Activated B cell treated with CpG ODN at 0.5 μM for 24 hours (primary cell): Measurements from ENCODE around the gene TMEM115. TPM values are rescaled to one million over a fixed set of nuclear protein-coding genes. Genes with fewer than 3 reads are reported as not detected.

Experiments used
- ATAC-seq: fragments of 200-7000 bp; cut with Tn5 transposase; one replicate; pipeline ENCODE4 v1.10.0; 2021; ENCODE audit warnings: low read depth, mild to moderate bottlenecking, moderate library complexity
- CTCF ChIA-PET: fragments of 350-600 bp; sonication (Branson Sonifier 250); formaldehyde crosslinking; loops from one replicate; lab custom pipeline; 2021; ENCODE audit warnings: antibody characterized with exemption; lab: Charles Lee
- POLR2A ChIA-PET: fragments of 350-600 bp; sonication (Branson Sonifier 250); formaldehyde crosslinking; loops from one replicate; lab custom pipeline; 2021; ENCODE audit warnings: antibody characterized with exemption; lab: Charles Lee
- DNase-seq: peaks from one replicate; pipeline ENCODE4 v3.0.0; 2022
- H3K27ac Mint-ChIP-seq: one replicate; pipeline ENCODE4 v1.8.0; 2020; ENCODE audit warnings: mixed read lengths
- H3K27me3 Mint-ChIP-seq: one replicate; pipeline ENCODE4 v1.8.0; 2021; ENCODE audit warnings: mixed read lengths
- H3K36me3 Mint-ChIP-seq: one replicate; pipeline ENCODE4 v1.8.0; 2021; ENCODE audit warnings: low read depth, mixed read lengths
- H3K4me1 Mint-ChIP-seq: one replicate; pipeline ENCODE4 v1.8.0; 2021; ENCODE audit warnings: mixed read lengths
- H3K4me3 Mint-ChIP-seq: one replicate; pipeline ENCODE4 v1.8.0; 2020; ENCODE audit warnings: mild to moderate bottlenecking, mixed read lengths
- H3K9me3 Mint-ChIP-seq: one replicate; pipeline ENCODE4 v1.8.0; 2020; ENCODE audit warnings: mixed read lengths
- intact Hi-C: fragments of 100-400 bp; cut with micrococcal nuclease; formaldehyde crosslinking; loops from one replicate; pipeline ENCODE4 v1.15.1; 2024
- total RNA-seq: library from RNA; stranded (reverse); gene quantifications from 2 replicates; pipeline ENCODE4 v1.2.3, GENCODE V29; 2022
- TF ChIP-seq, protein P1 (sequence below): fragments of 200-600 bp; IDR thresholded peaks from one replicate; pipeline ENCODE4 v1.8.0; 2022; ENCODE audit warnings: antibody characterized with exemption, mild to moderate bottlenecking

Gene TMEM115
- total RNA-seq, 1 donor from 2014 or later: 19.6 TPM

DNA sequence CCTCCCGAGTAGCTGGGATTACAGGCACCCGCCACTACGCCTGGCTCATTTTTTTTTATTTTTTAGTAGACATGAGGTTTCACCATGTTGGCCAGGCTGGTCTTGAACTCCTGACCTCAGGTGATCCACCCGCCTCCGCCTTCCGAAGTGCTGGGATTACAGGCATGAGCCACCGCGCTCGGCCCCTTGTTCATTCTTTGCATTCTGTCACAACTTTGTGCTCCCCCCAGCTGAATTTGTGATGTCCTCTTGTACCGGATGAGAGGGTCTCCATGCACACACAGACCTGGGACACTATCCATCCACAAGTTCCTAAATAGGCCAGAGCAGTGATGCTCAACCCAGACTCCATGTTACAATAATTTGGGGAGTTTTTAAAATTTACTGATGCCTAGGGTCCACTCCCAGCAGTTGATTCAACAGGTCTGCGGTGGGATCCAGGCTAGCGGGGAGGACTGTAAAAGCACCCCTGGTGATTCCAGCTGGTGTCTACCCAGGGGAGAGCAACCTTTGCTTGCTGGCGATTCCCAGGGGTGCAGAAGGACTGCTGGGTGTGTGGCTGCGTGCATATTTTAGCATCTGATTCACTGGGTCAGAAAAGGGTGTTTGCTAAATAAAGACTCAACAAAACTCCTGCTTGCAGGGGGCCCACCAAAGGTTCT lies 19.7 kb downstream of the TMEM115 start:
- Mint-ChIP-seq H3K4me3 (peak overlapping the region; percentile 95), H3K27ac (peak overlapping the region; percentile 98), H3K9me3 (no peaks in the 10 kb centered on the region), H3K4me1 (peaks cover 57% of the 10 kb centered on the region), H3K27me3 (no peaks in the 10 kb centered on the region), H3K36me3 (peaks cover 10% of the 10 kb centered on the region)
- no peak for ATAC-seq
- ChIA-PET POLR2A (interaction anchor here (0.7 to 6.5 kb wide), 9 partner anchors 9 to 1328 kb away, joined by 5 to 195 read pairs (median 9); partner anchors contain the start of genes CYB561D2, HEMK1, HYAL2 and HYAL3), CTCF (interaction anchor here (1.8 kb wide), 1 partner anchor 11 kb away, joined by 6 read pairs; the partner anchor contains the start of genes CYB561D2 and NPRL2)
- no peak for DNase-seq
- intact Hi-C loops: loop anchor here (1.0 kb wide), 1 partner anchor 11 kb away; the partner anchor contains the start of genes CYB561D2 and NPRL2
- TF ChIP-seq, protein P1, sequence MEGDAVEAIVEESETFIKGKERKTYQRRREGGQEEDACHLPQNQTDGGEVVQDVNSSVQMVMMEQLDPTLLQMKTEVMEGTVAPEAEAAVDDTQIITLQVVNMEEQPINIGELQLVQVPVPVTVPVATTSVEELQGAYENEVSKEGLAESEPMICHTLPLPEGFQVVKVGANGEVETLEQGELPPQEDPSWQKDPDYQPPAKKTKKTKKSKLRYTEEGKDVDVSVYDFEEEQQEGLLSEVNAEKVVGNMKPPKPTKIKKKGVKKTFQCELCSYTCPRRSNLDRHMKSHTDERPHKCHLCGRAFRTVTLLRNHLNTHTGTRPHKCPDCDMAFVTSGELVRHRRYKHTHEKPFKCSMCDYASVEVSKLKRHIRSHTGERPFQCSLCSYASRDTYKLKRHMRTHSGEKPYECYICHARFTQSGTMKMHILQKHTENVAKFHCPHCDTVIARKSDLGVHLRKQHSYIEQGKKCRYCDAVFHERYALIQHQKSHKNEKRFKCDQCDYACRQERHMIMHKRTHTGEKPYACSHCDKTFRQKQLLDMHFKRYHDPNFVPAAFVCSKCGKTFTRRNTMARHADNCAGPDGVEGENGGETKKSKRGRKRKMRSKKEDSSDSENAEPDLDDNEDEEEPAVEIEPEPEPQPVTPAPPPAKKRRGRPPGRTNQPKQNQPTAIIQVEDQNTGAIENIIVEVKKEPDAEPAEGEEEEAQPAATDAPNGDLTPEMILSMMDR: no peak

DNA sequence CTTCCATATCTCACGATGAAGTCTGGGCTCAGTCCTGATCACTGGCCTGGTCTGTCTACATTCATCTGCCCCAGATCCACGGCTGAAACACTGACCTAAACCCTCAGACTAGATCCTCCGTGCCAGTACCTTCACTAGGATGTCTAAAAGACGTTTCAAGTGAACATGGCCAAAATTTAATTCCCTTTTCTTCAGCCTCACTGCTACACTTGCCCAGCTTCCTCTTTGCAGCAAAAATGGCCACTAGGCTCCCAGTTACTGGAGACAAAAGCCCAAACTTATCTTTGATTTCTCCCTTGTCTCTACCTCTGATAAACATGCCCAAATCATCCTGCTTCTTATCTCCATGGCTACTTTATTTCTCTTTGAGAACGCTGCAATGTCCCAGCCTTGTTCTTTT lies 20.4 kb downstream of the TMEM115 start:
- Mint-ChIP-seq H3K4me1 (peaks cover 62% of the 10 kb centered on the region), H3K36me3 (peaks cover 14% of the 10 kb centered on the region)
- CTCF ChIA-PET: interaction anchor here (3.8 kb wide), 1 partner anchor 9 kb away, joined by 16 read pairs; no protein-coding TSS in a partner anchor

DNA sequence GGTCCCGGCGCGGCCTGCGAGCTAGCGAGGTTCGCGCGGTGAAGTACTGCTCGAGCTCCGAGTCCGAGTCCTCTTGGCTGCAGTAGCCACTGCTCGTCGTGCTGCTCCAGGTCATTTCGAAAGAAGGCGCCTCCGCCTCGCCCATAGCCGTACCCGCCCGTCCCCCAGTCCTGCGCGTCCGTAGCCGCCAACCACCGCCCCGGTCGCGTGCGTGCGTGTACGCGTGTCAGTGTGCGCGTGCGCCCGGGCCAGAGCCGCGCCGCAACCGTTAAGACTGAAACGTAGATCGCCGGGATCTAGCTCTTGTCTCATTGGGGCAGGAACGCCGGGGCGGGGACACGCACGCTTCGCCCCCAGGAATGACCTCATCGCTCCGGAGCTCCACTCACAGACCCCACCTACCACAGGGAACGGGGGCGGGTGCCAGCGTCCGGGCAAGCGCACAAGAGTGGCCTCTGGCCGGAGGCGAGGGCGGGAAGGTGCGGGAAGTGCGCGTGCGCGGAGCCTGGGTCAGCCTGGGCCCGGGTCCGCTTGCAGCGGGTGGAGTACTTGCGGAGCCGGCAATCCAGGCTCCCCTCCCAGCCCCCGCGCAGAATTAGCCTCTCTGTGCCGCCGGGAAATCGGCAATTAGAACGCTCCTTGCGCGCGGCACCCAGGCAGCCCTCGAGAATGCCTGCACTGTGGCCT lies 22.0 kb downstream of the TMEM115 start:
- peak; percentile 90 for DNase-seq
- ChIA-PET POLR2A (interaction anchor here (0.5 to 6.5 kb wide), 35 partner anchors 8 to 1835 kb away, joined by 3 to 195 read pairs (median 5); partner anchors contain the start of genes C3orf18, CISH, CYB561D2 and DCAF1), CTCF (interaction anchor here (0.7 to 3.8 kb wide), 8 partner anchors 9 to 143 kb away, joined by 3 to 16 read pairs (median 6); partner anchors contain the start of genes CYB561D2, HYAL2, HYAL3 and NAA80)
- peak; percentile 83 for ATAC-seq
- peaks cover 20% of the 10 kb centered on the region for H3K36me3 Mint-ChIP-seq
- peaks cover 66% of the 10 kb centered on the region for H3K4me1 Mint-ChIP-seq
- peak overlapping the region; percentile 98 for H3K27ac Mint-ChIP-seq
- H3K27me3 Mint-ChIP-seq: no peaks in the 10 kb centered on the region
- TF ChIP-seq, protein P1: no peak
- intact Hi-C loops: loop anchor here (1.0 to 2.0 kb wide), 4 partner anchors 9 to 38 kb away; partner anchors contain the start of genes HYAL3, NAA80, TMEM115 and TUSC2
- peak overlapping the region; percentile 95 for H3K4me3 Mint-ChIP-seq
- H3K9me3 Mint-ChIP-seq: no peaks in the 10 kb centered on the region

More for the DNA sequence above, 20.4 kb downstream of the TMEM115 start:
- no peaks in the 10 kb centered on the region for H3K27me3 Mint-ChIP-seq
- DNase-seq: no peak
- peak overlapping the region; percentile 98 for H3K27ac Mint-ChIP-seq
- ATAC-seq: no peak
- TF ChIP-seq, protein P1: no peak
- H3K4me3 Mint-ChIP-seq: peak overlapping the region; percentile 95
- POLR2A ChIA-PET: interaction anchor here (0.6 to 6.5 kb wide), 12 partner anchors 9 to 1615 kb away, joined by 3 to 195 read pairs (median 7); partner anchors contain the start of genes CYB561D2, HYAL2, HYAL3 and NAA80
- H3K9me3 Mint-ChIP-seq: no peaks in the 10 kb centered on the region
- intact Hi-C loops: no loop called here

DNA sequence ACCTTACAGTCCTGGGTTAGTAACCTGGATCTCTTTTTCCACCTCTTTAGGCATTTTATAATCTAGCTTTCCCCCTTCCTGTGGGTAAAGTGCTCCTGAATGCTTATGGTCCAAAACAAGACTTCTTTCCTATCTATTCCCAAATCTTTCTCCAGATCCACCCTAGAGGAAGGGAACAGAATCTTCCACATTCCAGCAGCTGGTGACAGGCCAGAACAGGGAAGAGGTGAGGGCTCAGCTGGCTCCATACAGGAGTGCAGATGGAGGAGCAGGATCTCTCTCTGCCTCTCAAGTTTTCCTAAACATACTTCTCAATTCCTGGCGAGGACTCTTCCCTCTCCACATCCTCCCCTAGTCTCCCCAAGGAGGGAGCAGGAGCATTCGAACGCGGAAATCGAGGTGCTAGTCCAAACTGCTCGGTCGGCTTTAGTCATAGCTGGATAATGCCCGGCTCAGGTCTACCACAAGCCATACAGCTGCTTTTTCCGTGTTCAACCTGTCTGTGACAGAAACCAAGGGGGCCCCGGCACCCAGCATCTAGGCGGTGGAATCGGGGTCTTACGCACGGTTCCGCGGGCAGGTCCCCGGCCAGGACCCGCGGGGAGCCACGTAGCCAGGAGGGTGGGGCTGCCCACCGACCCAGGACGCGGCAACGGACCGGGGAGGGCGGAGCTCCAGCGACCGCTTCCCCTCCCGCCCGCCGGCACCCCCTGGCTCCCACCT lies 22.7 kb downstream of the TMEM115 start:
- TF ChIP-seq, protein P1: no peak
- H3K4me3 Mint-ChIP-seq: peak overlapping the region; percentile 95
- H3K9me3 Mint-ChIP-seq: no peaks in the 10 kb centered on the region
- no peaks in the 10 kb centered on the region for H3K27me3 Mint-ChIP-seq
- intact Hi-C loops: loop anchor here (1.0 to 2.0 kb wide), 4 partner anchors 8 to 37 kb away; partner anchors contain the start of genes HYAL3, NAA80, TMEM115 and TUSC2
- ATAC-seq (peak; percentile 35), DNase-seq (no peak)
- H3K36me3 Mint-ChIP-seq: peaks cover 26% of the 10 kb centered on the region
- ChIA-PET POLR2A (interaction anchor here (0.5 to 6.5 kb wide), 31 partner anchors 12 to 1436 kb away, joined by 3 to 195 read pairs (median 5); partner anchors contain the start of genes C3orf18, CISH, CYB561D2 and DCAF1), CTCF (interaction anchor here (0.7 to 3.8 kb wide), 8 partner anchors 8 to 142 kb away, joined by 3 to 16 read pairs (median 6); partner anchors contain the start of genes CYB561D2, HYAL2, HYAL3 and NAA80)
- H3K27ac Mint-ChIP-seq: peak overlapping the region; percentile 98
- H3K4me1 Mint-ChIP-seq: peaks cover 68% of the 10 kb centered on the region
